AG04449 (cell line): ENCODE data around the gene NUP88.

Source experiments
- CTCF ChIA-PET: fragments of 350-600 bp; formaldehyde crosslinking; extraction: SDS; loops from one replicate; lab custom pipeline; 2021; ENCODE audit warnings: antibody characterized with exemption; lab: Yijun Ruan, JAX
- POLR2A ChIA-PET: fragments of 400-600, 350-600 bp; formaldehyde crosslinking; extraction: SDS; loops from one replicate; lab custom pipeline; 2020; ENCODE audit warnings: antibody characterized with exemption, inconsistent platforms; lab: Yijun Ruan, JAX
- DNase-seq: peaks from one replicate; pipeline ENCODE4 v3.0.0-alpha.2; 2010; ENCODE audit warnings: low read depth, low spot score
- H3K4me3 ChIP-seq: 2 replicates; pipeline ENCODE4 v1.5.1; 2011; ENCODE audit warnings: low read depth, mild to moderate bottlenecking, control low read depth, low read length
- TF ChIP-seq, protein P1 (sequence below): IDR thresholded peaks from one replicate; pipeline ENCODE4 v1.5.1; 2011; ENCODE audit warnings: mild to moderate bottlenecking, moderate library complexity, low read length, control low read depth, inconsistent platforms; ENCODE audit not compliant: insufficient read depth; ENCODE audit errors: missing control alignments

Gene NUP88

DNA sequence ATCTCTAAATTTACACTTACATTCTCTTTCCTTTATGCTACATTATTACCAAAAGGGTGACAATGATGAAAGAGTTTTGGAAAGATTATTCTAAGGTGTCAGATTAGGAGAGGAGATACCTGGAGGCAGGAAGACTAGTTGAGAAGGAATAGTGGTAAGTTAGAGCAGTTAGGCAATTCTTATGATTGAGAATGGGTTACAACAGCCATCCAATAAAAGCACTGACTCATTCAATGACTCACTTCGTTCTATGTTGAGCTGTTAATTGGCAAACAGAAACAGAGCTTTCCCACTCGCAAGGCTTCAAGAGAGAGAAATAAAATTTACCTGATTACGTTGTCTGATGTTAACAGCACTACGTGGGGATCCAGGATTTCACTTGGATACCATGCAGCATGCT is 5.8 kb downstream of the NUP88 start:
- DNase-seq: peak; percentile 74
- POLR2A ChIA-PET: interaction anchor here (1.5 kb wide), 1 partner anchor 10 kb away, joined by 3 read pairs; no protein-coding TSS in a partner anchor
- no peak overlapping the region for H3K4me3 ChIP-seq
- TF ChIP-seq, protein P1, sequence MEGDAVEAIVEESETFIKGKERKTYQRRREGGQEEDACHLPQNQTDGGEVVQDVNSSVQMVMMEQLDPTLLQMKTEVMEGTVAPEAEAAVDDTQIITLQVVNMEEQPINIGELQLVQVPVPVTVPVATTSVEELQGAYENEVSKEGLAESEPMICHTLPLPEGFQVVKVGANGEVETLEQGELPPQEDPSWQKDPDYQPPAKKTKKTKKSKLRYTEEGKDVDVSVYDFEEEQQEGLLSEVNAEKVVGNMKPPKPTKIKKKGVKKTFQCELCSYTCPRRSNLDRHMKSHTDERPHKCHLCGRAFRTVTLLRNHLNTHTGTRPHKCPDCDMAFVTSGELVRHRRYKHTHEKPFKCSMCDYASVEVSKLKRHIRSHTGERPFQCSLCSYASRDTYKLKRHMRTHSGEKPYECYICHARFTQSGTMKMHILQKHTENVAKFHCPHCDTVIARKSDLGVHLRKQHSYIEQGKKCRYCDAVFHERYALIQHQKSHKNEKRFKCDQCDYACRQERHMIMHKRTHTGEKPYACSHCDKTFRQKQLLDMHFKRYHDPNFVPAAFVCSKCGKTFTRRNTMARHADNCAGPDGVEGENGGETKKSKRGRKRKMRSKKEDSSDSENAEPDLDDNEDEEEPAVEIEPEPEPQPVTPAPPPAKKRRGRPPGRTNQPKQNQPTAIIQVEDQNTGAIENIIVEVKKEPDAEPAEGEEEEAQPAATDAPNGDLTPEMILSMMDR: no peak
- CTCF ChIA-PET: interaction anchor here (1.1 to 4.3 kb wide), 5 partner anchors 9 to 27 kb away, joined by 3 to 28 read pairs (median 6); partner anchors contain the start of gene C1QBP

DNA sequence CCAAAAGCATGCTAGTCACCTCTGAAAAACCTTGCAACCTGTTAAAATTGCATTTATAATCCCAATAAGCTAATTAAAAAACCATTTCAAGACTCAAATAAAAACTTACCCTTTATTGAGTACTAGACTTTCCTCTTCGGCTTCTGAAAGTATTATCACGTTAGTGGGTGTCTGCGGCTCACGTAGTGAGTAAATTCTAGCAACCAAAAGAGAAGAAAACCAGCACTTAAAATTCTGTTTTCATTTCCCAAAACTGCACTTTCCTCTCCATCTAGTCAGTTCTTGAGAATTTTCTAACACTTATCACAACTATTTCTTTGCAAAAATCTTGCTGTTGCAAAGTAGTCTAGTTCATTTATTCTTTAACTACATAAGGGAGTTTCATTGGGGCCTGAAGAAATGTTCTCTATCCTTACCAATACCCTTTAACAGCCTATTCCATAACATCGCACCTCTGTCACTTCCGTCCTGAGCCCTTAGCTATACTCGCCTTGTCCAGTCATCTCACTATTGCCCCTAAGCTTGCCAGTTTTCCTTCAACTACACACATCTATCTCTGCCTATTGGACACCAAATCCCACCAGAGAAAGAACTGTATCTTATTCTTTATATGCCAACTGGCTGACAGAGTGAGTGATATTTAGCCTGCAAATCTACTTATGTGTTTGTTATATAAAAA is 8.7 kb downstream of the NUP88 start:
- ChIA-PET CTCF (interaction anchor here (1.9 to 2.1 kb wide), 2 partner anchors 21 to 28 kb away, joined by 6 to 8 read pairs; partner anchors contain the start of gene C1QBP), POLR2A (no interaction called here)
- no peak overlapping the region for H3K4me3 ChIP-seq
- TF ChIP-seq, protein P1: no peak
- DNase-seq: no peak

DNA sequence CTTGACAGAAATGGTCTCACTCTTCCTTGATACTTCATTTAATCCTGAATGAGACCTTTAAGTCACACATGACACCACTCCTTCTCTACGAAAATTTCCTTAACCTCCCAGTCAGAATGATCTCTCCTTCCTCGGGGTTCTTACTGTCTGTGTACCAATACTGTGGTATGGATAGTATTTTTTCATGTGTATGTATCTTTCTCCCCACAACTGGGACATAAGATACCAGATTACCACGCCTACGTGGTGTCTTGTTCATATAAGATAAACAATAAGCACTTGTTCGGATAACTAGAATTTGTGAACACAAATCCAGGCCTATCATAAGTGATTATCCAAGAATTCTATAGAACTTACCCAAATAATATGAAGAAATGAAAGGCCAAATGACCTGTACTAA is 11.3 kb downstream of the NUP88 start:
- POLR2A ChIA-PET: no interaction called here
- CTCF ChIA-PET: interaction anchor here (0.7 kb wide), 1 partner anchor 32 kb away, joined by 3 read pairs; no protein-coding TSS in a partner anchor
- DNase-seq: no peak
- TF ChIP-seq, protein P1: no peak
- H3K4me3 ChIP-seq: no peak overlapping the region

DNA sequence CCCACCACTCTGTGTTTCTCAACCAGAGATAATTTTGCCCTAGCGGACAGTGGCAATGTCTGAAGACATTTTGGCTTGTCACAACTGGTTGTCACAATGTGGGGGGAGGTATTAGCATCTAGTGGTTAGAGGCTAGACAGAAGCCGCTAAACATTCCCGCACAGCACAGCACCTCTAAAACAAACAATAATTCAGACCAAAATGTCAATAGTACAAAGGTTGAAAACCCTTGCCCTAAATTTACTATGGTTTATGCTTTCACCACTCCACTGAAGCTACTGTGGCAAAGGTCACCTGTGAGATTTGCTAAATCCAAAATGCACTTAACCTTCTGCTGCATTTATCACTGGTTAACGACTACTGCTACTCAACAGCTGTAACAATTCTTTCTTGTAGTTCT is 14.1 kb downstream of the NUP88 start:
- DNase-seq: no peak
- H3K4me3 ChIP-seq: no peak overlapping the region
- TF ChIP-seq, protein P1: no peak
- CTCF ChIA-PET: interaction anchor here (1.1 kb wide), 1 partner anchor 18 kb away, joined by 3 read pairs; no protein-coding TSS in a partner anchor
- POLR2A ChIA-PET: interaction anchor here (0.8 kb wide), 1 partner anchor 9 kb away, joined by 3 read pairs; no protein-coding TSS in a partner anchor

DNA sequence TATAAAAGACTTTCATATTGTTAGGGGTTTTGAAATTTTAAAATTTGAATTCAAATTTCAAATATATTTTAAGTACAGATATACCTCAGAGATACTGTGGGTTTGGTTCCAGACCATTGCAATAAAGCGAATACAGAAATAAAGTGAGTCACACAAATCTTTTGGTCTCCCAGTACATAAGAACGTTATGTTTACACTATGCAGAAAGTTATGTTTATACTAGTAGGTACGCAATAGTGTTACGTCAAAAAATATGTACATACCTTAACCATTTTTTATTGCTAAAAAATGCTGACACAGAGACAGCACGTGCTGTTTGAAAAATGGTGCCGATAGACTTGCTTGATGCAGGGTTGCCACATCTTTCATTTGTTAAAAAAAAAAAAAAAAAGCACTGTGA is 19.7 kb downstream of the NUP88 start:
- no peak for DNase-seq
- CTCF ChIA-PET: interaction anchor here (1.0 kb wide), 1 partner anchor 40 kb away, joined by 3 read pairs; no protein-coding TSS in a partner anchor
- H3K4me3 ChIP-seq: no peak overlapping the region
- TF ChIP-seq, protein P1: no peak
- POLR2A ChIA-PET: interaction anchor here (0.7 kb wide), 1 partner anchor 9 kb away, joined by 4 read pairs; no protein-coding TSS in a partner anchor

DNA sequence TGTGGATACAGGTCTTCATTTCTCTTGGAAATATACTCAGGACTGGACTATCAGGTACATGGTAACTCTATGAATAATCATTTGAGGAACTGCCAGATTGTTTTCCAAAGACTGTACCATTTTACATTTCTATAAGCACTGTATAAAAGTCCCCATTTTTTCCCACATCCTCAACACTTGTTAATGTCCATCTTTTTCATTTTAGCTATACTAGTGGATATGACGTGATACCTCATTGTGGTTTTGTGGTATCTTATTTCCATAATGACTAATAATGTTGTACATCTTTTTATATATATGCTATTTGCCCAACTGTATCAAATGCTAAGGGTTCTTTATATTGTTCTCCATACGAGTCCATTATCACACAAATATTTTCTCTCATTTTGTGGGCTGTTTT is 22.9 kb downstream of the NUP88 start:
- ChIA-PET POLR2A (interaction anchor here (0.6 kb wide), 1 partner anchor 9 kb away, joined by 3 read pairs; no protein-coding TSS in a partner anchor), CTCF (interaction anchor here (1.0 kb wide), 1 partner anchor 43 kb away, joined by 3 read pairs; the partner anchor contains the start of gene C1QBP)
- no peak for DNase-seq
- TF ChIP-seq, protein P1: no peak
- no peak overlapping the region for H3K4me3 ChIP-seq
